CD4-positive, alpha-beta T cell treated with Interleukin-21 for 1 hour (primary cell): ENCODE data around the gene SYNJ1.

Source experiments
- DNase-seq: peaks from one replicate; pipeline ENCODE4 v3.0.0-alpha.2; 2020

Gene SYNJ1

GRCh38 chr21:32608851-32609250, 119.0 kb downstream of the SYNJ1 start:
- DNase-seq: no peak

GRCh38 chr21:32605469-32605868, 122.3 kb downstream of the SYNJ1 start:
- no peak for DNase-seq

- DNase-seq: no peak
These were observed 123.3 kb downstream of the SYNJ1 start for GRCh38 chr21:32604464-32604863.

GRCh38 chr21:32603131-32603530, 124.7 kb downstream of the SYNJ1 start:
- no peak for DNase-seq

- DNase-seq: no peak
These were observed 125.7 kb downstream of the SYNJ1 start for GRCh38 chr21:32602099-32602498.

- DNase-seq: no peak
These were observed 128.3 kb downstream of the SYNJ1 start for GRCh38 chr21:32599526-32599925.

- DNase-seq: no peak
These were observed 128.7 kb downstream of the SYNJ1 start for GRCh38 chr21:32599091-32599490.

GRCh38 chr21:32597205-32597604, 130.6 kb downstream of the SYNJ1 start:
- no peak for DNase-seq

GRCh38 chr21:32595431-32595830, 132.4 kb downstream of the SYNJ1 start:
- no peak for DNase-seq

- DNase-seq: no peak
These were observed 134.1 kb downstream of the SYNJ1 start for GRCh38 chr21:32593690-32594089.

GRCh38 chr21:32592929-32593502, 134.8 kb downstream of the SYNJ1 start:
- no peak for DNase-seq

- no peak for DNase-seq
These were observed 137.7 kb downstream of the SYNJ1 start for GRCh38 chr21:32590130-32590529.

GRCh38 chr21:32587651-32588050, 140.2 kb downstream of the SYNJ1 start:
- no peak for DNase-seq

- DNase-seq: no peak
These were observed 140.7 kb downstream of the SYNJ1 start for GRCh38 chr21:32587120-32587519.

GRCh38 chr21:32585970-32586369, 141.8 kb downstream of the SYNJ1 start:
- no peak for DNase-seq

- no peak for DNase-seq
These were observed 142.6 kb downstream of the SYNJ1 start, which contains the start of gene TCP10L for GRCh38 chr21:32585042-32585710. Gene TCP10L, minus strand, starts transcription at chr21:32585523. Its CDS starts 1,219 bp downstream, at chr21:32584304.

- DNase-seq: no peak
These were observed 143.3 kb downstream of the SYNJ1 start for GRCh38 chr21:32584472-32584871.

- DNase-seq: no peak
These were observed 146.1 kb downstream of the SYNJ1 start for GRCh38 chr21:32581732-32582131.

- DNase-seq: no peak
These were observed 146.9 kb downstream of the SYNJ1 start for GRCh38 chr21:32580949-32581348.
